Measurements from ENCODE around the gene PLIN1.

The PLIN1 gene

GRCh38 chr15:89640245-89640644 is 38.9 kb downstream of the PLIN1 start:
- in situ Hi-C loops (cut with MboI; ENCODE audit: low sequenced_read_pairs, unreplicated experiment), result no loop called here
- DNase-seq (ENCODE audit: low spot score), result no peak

DNA sequence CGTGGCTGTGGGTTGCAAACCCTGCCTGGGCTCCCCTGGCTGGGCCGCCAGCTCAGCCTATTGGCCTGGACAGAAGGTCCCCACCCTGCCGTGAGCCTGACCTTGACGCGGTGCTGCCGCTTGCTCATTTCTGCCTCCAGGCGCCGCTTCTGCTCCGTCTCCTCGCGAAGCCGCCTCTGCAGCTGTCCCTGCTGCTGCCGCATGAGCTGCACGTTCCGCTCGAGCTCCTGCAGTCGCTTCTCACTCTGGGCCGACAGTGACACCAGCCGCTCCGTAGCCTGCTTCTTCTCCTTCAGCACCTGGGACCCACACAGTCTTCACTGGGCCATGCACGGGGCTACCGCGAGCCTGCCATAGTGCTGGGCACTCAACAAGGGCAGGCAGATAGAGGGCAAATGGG is 45.6 kb downstream of the PLIN1 start:
- in situ Hi-C loops (cut with MboI; ENCODE audit: low sequenced_read_pairs, unreplicated experiment), result no loop called here
- no peak for TF ChIP-seq CTCF (IDR thresholded peaks at IDR 0.05; ENCODE audit: borderline replicate concordance, control extremely low read depth, extremely low read depth, insufficient read depth, missing control alignments)
- DNase-seq (ENCODE audit: low spot score), result peak; percentile 23

More at GRCh38 chr15:89640245-89640644, 38.9 kb downstream of the PLIN1 start:
- no peak for TF ChIP-seq CTCF (IDR thresholded peaks at IDR 0.05; ENCODE audit: borderline replicate concordance, control extremely low read depth, extremely low read depth, insufficient read depth, missing control alignments)

DNA sequence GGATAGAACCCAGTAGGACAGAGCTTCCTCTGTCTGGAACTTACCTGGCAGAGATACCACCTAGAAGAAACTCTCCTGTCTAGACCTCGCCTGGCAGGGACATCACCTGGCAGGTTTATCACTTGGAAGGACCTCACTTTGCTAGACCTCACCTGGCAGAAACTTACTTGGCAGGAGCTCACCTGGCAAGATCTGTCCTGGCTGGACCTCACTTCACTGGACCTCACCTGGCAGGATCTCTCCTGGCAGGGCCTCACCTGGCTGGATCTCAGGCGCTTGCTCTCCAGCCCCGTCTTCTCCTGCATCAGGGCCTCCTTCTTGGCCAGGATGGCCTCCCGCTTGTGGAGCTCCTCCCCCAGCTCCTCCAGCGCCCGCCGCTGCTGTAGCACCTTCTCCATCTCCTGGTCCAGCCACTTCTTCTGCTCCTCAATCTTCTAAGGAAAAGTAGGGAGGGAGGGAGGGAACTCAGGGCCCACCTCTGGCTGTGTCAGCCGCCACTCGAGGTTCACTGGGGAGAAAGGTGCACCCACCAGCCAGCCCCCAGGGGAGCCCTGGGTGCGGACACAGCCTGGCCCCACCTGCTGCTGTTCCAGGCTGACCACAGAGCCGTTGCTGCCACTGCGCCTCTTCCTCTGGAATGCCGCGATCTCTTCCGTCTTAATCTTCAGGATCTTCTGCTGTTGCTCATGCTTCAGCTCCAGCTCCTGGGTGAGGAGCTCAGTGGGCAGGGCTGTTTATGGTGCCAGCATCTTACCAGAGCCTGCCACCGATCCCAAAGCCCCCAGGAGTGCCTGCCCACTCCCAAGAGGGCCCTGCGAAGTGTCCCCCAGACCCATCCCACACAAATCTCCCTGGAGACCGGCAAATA is 46.4 kb downstream of the PLIN1 start:
- in situ Hi-C loops (cut with MboI; ENCODE audit: low sequenced_read_pairs, unreplicated experiment), result no loop called here
- no peak for TF ChIP-seq CTCF (IDR thresholded peaks at IDR 0.05; ENCODE audit: borderline replicate concordance, control extremely low read depth, extremely low read depth, insufficient read depth, missing control alignments)

DNA sequence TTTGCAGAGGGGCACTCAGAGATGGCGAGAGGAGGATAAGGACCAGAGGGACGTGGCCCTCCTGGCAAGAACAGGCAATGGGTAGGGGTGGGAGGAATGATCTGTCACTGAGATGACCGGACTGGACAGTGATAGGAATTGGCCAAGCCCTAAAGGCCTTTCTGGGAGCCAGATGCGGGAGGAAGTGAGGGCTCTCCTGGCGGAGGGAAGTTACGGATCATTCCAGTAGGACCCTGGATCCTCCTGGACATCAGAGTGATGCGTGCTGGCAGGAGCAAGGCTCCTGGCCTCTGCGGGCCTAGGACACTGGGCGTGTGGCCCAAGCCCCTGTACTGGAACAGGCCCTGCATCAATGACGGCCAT is 47.3 kb downstream of the PLIN1 start:
- in situ Hi-C loops (cut with MboI; ENCODE audit: low sequenced_read_pairs, unreplicated experiment), result no loop called here
- DNase-seq (ENCODE audit: low spot score), result peak; percentile 21
- TF ChIP-seq CTCF (IDR thresholded peaks at IDR 0.05; ENCODE audit: borderline replicate concordance, control extremely low read depth, extremely low read depth, insufficient read depth, missing control alignments), result no peak

More for the DNA sequence above, 46.4 kb downstream of the PLIN1 start:
- DNase-seq (ENCODE audit: low spot score), result peak; percentile 25

DNA sequence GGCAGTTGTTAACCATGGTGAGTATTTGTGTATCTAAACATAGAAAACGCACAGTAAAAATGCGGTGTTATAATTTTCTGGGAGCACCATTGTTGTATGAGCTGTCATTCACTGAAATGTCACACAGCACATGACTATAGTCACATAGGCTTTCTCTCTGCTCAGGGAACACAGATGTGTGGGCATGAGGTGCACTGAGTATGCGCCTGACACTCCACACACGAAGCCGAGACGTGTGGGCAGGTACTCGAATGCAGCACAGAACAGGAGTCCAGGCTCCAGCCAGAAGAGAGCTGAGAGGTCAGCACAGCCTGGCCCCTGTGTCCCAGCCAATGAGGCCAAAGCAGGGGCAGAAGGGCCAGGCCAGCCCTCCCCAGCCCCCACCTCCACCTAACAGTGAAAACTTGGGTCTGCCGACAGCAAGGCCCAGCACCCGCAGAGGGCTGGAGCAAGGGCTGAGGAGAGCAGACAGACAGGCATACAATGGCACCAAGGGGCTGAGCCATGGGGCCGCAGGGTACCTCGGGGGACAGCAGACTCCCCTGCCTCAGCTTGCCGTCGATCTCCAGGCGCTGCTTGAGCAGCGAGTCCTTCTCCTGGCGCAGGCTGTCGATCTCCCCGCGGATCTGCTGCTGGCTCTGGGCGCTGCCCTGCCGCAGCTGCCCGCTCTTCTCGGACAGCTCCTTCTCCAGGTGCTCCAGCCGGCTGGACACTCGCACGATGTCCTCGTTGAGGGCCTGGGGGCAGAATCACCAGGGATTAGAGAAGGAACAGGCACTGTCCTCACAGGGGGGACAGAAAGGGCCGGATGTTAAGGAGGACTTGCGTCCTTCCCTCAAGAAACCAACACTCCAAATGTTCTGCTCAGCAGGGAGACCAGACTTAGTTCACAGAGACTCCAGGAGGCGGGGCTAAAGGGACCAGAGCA is 47.9 kb downstream of the PLIN1 start:
- in situ Hi-C loops (cut with MboI; ENCODE audit: low sequenced_read_pairs, unreplicated experiment), result no loop called here
- peak; percentile 21 for DNase-seq (ENCODE audit: low spot score)
- no peak for TF ChIP-seq CTCF (IDR thresholded peaks at IDR 0.05; ENCODE audit: borderline replicate concordance, control extremely low read depth, extremely low read depth, insufficient read depth, missing control alignments)

DNA sequence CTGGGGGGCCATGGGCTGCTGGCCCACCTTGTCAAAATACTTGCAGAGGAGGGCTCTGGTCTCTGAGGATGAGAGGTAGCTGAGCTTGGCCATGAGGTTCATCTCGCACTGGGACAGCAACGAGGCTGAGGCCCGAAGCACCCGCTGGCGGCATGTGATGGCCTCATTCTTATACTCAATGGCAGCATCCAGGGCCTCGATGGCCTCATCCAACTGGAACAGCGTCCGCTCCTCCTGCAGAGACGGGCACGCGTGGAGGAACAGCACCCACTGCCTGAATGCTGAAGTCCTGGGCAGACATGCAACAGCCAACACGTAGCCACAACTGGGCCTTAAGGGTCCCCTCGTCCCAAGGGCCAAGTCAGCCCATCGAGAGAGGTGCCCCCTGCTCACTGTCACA is 48.9 kb downstream of the PLIN1 start:
- no peak for DNase-seq (ENCODE audit: low spot score)
- TF ChIP-seq CTCF (IDR thresholded peaks at IDR 0.05; ENCODE audit: borderline replicate concordance, control extremely low read depth, extremely low read depth, insufficient read depth, missing control alignments), result no peak
- in situ Hi-C loops (cut with MboI; ENCODE audit: low sequenced_read_pairs, unreplicated experiment), result no loop called here
